ENCODE data around the gene WFDC10A. TPM values are rescaled to one million over a fixed set of nuclear protein-coding genes. Genes with fewer than 3 reads are reported as not detected.
A peak's percentile ranks its signal among the peaks of the same experiment; 100 is the strongest.
"Not testable (repeated sequence)": the region's sequence is repeated elsewhere in the genome, so short reads cannot be mapped to it uniquely, and the experiment has no call there.

WFDC10A gene
- not detected for total RNA-seq

GRCh38 chr20:45629496-45630100, at the start of gene WFDC10A:
Gene WFDC10A, plus strand, starts transcription at chr20:45629739. Its CDS starts 75 bp downstream, at chr20:45629814.
- no peak for DNase-seq
- H3K4me3 ChIP-seq = no peak within 1 kb of the TSS
- no peaks in the 10 kb centered on the region for H3K9me3 ChIP-seq
- no peaks in the 10 kb centered on the region for H3K4me1 ChIP-seq
- no peaks in the 10 kb centered on the region for H3K27me3 ChIP-seq
- no peak for TF ChIP-seq POLR2A (IDR thresholded peaks at IDR 0.05)
- TF ChIP-seq CTCF (IDR thresholded peaks at IDR 0.05) = peak; percentile 24 to 39 (median 28)
- intact Hi-C loops (cut with DNase I; ENCODE audit: low total_unique reads) = no loop called here
- no peak within 1 kb of the TSS for H3K27ac ChIP-seq
- H3K36me3 ChIP-seq = no peaks in the 10 kb centered on the region

- no peak overlapping the region for H3K4me3 ChIP-seq
- H3K36me3 ChIP-seq = no peaks in the 10 kb centered on the region
- H3K9me3 ChIP-seq = no peaks in the 10 kb centered on the region
- TF ChIP-seq POLR2A (IDR thresholded peaks at IDR 0.05) = no peak
- no peak for TF ChIP-seq CTCF (IDR thresholded peaks at IDR 0.05)
- peaks cover 0 to 7% of the 10 kb centered on the region in 2 donors for H3K27me3 ChIP-seq
- DNase-seq = no peak
- H3K4me1 ChIP-seq = no peaks in the 10 kb centered on the region
- no peak overlapping the region for H3K27ac ChIP-seq
- intact Hi-C loops (cut with DNase I; ENCODE audit: low total_unique reads) = no loop called here
Measured at GRCh38 chr20:45581702-45582101, 47.8 kb upstream of the WFDC10A start.

- no peaks in the 10 kb centered on the region for H3K9me3 ChIP-seq
- intact Hi-C loops (cut with DNase I; ENCODE audit: low total_unique reads) = no loop called here
- no peak for DNase-seq
- H3K4me3 ChIP-seq = no peak overlapping the region
- no peaks in the 10 kb centered on the region for H3K4me1 ChIP-seq
- TF ChIP-seq CTCF (IDR thresholded peaks at IDR 0.05) = no peak
- TF ChIP-seq POLR2A (IDR thresholded peaks at IDR 0.05) = no peak
- H3K27ac ChIP-seq = no peak overlapping the region
- H3K27me3 ChIP-seq = peaks cover 0 to 7% of the 10 kb centered on the region in 2 donors
- H3K36me3 ChIP-seq = no peaks in the 10 kb centered on the region
Measured at GRCh38 chr20:45583502-45583901, 46.0 kb upstream of the WFDC10A start.

- H3K27ac ChIP-seq; H3K4me1 ChIP-seq; H3K9me3 ChIP-seq; H3K36me3 ChIP-seq; H3K4me3 ChIP-seq; intact Hi-C loops (cut with DNase I; ENCODE audit: low total_unique reads); DNase-seq; H3K27me3 ChIP-seq: not testable (repeated sequence)
Measured at GRCh38 chr20:45584294-45584693, 45.2 kb upstream of the WFDC10A start.

GRCh38 chr20:45585986-45586385, 43.6 kb upstream of the WFDC10A start:
- H3K4me3 ChIP-seq; H3K9me3 ChIP-seq; H3K4me1 ChIP-seq; intact Hi-C loops (cut with DNase I; ENCODE audit: low total_unique reads); DNase-seq; H3K27ac ChIP-seq; H3K36me3 ChIP-seq; H3K27me3 ChIP-seq: not testable (repeated sequence)

GRCh38 chr20:45588800-45589199, 40.7 kb upstream of the WFDC10A start:
- Histone ChIP-seq H3K27ac (no peak overlapping the region), H3K4me3 (no peak overlapping the region), H3K36me3 (no peaks in the 10 kb centered on the region), H3K27me3 (no peaks in the 10 kb centered on the region), H3K9me3 (no peaks in the 10 kb centered on the region), H3K4me1 (no peaks in the 10 kb centered on the region)
- intact Hi-C loops (cut with DNase I; ENCODE audit: low total_unique reads) = no loop called here
- DNase-seq = no peak
- no peak for TF ChIP-seq POLR2A (IDR thresholded peaks at IDR 0.05)
- TF ChIP-seq CTCF (IDR thresholded peaks at IDR 0.05) = no peak
